ENCODE data around the gene SKOR1.

DNA sequence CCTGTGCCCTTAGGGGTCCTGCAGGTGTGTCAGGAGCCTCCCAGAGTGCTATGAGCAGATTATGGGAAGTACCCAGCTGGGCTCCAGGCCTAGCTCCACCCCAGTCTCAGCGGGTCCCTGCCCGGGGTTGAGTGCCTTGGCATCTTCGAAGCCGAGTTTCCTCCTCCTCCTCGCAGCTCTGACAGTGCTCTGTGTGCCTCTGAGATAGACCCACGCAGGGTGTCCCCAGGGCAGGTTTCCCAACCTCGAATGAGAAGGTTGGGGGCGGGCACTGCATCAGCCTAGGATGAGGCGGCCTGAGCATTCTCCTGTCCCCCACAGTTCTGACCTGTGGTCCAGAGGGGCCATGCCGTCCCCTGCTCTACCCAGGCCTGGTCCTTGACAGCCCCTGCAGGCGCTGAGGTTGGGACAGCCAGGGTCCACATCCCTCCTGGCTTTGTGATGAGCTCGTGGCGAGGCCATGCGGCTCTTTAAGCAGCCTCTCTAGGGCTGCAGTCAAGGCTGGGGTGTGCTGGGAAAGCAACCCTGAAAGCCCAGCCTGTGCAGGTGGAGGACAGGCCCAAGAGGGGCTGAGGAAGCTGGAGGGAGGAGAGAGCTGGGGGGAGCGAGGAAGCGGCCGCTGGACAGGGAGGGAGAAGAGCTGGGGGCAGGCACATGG, 20.2 kb upstream of the SKOR1 start:
- TF ChIP-seq, protein P1, sequence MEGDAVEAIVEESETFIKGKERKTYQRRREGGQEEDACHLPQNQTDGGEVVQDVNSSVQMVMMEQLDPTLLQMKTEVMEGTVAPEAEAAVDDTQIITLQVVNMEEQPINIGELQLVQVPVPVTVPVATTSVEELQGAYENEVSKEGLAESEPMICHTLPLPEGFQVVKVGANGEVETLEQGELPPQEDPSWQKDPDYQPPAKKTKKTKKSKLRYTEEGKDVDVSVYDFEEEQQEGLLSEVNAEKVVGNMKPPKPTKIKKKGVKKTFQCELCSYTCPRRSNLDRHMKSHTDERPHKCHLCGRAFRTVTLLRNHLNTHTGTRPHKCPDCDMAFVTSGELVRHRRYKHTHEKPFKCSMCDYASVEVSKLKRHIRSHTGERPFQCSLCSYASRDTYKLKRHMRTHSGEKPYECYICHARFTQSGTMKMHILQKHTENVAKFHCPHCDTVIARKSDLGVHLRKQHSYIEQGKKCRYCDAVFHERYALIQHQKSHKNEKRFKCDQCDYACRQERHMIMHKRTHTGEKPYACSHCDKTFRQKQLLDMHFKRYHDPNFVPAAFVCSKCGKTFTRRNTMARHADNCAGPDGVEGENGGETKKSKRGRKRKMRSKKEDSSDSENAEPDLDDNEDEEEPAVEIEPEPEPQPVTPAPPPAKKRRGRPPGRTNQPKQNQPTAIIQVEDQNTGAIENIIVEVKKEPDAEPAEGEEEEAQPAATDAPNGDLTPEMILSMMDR (IDR thresholded peaks at IDR 0.05): no peak
- no peak for TF ChIP-seq POLR2A (IDR thresholded peaks at IDR 0.05)

All from thyroid gland (tissue), 4 donors.